HCT116 (cell line): ENCODE results near the gene HSDL2.

ENCODE experiments used
- CBX3 ChIP-seq: IDR thresholded peaks from 2 replicates; pipeline ENCODE4 v1.6.1; 2012; ENCODE audit warnings: low read depth
- EGR1 ChIP-seq: IDR thresholded peaks from 2 replicates; pipeline ENCODE4 v1.6.1; 2012; ENCODE audit warnings: low read depth
- EZH2 ChIP-seq: fragments of 200-600 bp; sonication (generic); IDR thresholded peaks from 2 replicates; pipeline ENCODE4 v1.6.1; 2017; ENCODE audit warnings: antibody characterized with exemption, mixed run types
- EZH2phosphoT487 ChIP-seq: fragments of 200-600 bp; IDR thresholded peaks from 2 replicates; pipeline ENCODE4 v1.6.1; 2018; ENCODE audit warnings: antibody characterized with exemption, borderline replicate concordance
- POLR2A ChIP-seq: IDR thresholded peaks from 2 replicates; pipeline ENCODE4 v1.7.0; 2011; ENCODE audit warnings: borderline replicate concordance; ENCODE audit not compliant: insufficient read depth, insufficient read length; ENCODE audit errors: extremely low read depth
- SIN3A ChIP-seq: IDR thresholded peaks from 2 replicates; pipeline ENCODE4 v1.6.1; 2012; ENCODE audit warnings: low read depth
- SP1 ChIP-seq: IDR thresholded peaks from 2 replicates; pipeline ENCODE4 v1.6.1; 2012; ENCODE audit warnings: low read depth
- SRF ChIP-seq: IDR thresholded peaks from 2 replicates; pipeline ENCODE4 v1.6.1; 2012; ENCODE audit warnings: low read depth
- TCF7L2 ChIP-seq: IDR thresholded peaks from 2 replicates; pipeline ENCODE4 v1.7.0; 2011; ENCODE audit warnings: borderline replicate concordance, inconsistent platforms; ENCODE audit not compliant: insufficient read depth, insufficient read length; ENCODE audit errors: extremely low read depth
- YY1 ChIP-seq: IDR thresholded peaks from 2 replicates; pipeline ENCODE4 v1.6.1; 2011; ENCODE audit warnings: low read length, low read depth, moderate library complexity, mild to moderate bottlenecking; ENCODE audit not compliant: insufficient replicate concordance; ENCODE audit errors: extremely low read depth
- TF ChIP-seq, protein P1 (sequence below), 3 experiments: fragments of 200-600 bp in 1 of 3; sonication (generic) in 1 of 3; IDR thresholded peaks in 2 of 3; conservative IDR thresholded peaks in 1 of 3; 2 replicates each; pipeline ENCODE4 v1.5.1; 2012 to 2017; ENCODE audit warnings: low read depth in 2 of 3, low read length in 2 of 3, antibody characterized with exemption in 1 of 3, borderline replicate concordance in 1 of 3, control low read depth in 1 of 3, mild to moderate bottlenecking in 1 of 3, mixed read lengths in 1 of 3, mixed run types in 1 of 3, moderate library complexity in 1 of 3; ENCODE audit not compliant: insufficient read depth in 1 of 3
- TF ChIP-seq, protein P2 (sequence below): IDR thresholded peaks from 2 replicates; pipeline ENCODE4 v1.6.1; 2012
- TF ChIP-seq, protein P3 (sequence below): IDR thresholded peaks from 2 replicates; pipeline ENCODE4 v1.6.1; 2012
- TF ChIP-seq, protein P4 (sequence below): IDR thresholded peaks from 2 replicates; pipeline ENCODE4 v1.6.1; 2012; ENCODE audit warnings: low read depth

DNA sequence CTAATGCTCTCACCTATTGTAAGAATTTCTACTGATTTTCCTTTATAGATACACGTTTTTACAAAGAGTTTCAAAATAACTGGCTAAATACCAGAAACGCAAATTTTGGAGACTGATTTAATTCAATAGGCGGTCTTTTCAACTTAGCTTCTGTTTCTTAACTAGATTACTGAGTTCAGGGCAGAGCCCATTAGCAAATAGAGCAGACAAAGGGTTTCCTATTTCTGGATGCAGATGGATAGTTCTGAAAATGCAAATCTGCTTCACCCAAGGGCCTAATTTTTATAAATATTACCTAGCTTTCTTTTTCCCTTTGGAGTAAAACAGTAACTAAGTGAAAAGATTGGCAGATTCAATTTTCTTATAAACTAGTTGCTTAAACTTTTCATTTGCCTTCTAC is 93.1 kb downstream of the HSDL2 start:
- TF ChIP-seq POLR2A (no peak), SP1 (no peak), YY1 (no peak), EZH2phosphoT487 (no peak), SRF (no peak), CBX3 (no peak), TCF7L2 (no peak), EZH2 (no peak), SIN3A (no peak), EGR1 (no peak)
- TF ChIP-seq, protein P1, sequence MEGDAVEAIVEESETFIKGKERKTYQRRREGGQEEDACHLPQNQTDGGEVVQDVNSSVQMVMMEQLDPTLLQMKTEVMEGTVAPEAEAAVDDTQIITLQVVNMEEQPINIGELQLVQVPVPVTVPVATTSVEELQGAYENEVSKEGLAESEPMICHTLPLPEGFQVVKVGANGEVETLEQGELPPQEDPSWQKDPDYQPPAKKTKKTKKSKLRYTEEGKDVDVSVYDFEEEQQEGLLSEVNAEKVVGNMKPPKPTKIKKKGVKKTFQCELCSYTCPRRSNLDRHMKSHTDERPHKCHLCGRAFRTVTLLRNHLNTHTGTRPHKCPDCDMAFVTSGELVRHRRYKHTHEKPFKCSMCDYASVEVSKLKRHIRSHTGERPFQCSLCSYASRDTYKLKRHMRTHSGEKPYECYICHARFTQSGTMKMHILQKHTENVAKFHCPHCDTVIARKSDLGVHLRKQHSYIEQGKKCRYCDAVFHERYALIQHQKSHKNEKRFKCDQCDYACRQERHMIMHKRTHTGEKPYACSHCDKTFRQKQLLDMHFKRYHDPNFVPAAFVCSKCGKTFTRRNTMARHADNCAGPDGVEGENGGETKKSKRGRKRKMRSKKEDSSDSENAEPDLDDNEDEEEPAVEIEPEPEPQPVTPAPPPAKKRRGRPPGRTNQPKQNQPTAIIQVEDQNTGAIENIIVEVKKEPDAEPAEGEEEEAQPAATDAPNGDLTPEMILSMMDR (IDR thresholded peaks at IDR 0.05 in 2 of 3, conservative IDR thresholded peaks at IDR 0.05 in 1 of 3; ENCODE audit: borderline replicate concordance in 1 of 3, insufficient read depth in 1 of 3, low read depth in 2 of 3, low read length in 2 of 3), result no peak
- TF ChIP-seq, protein P2, sequence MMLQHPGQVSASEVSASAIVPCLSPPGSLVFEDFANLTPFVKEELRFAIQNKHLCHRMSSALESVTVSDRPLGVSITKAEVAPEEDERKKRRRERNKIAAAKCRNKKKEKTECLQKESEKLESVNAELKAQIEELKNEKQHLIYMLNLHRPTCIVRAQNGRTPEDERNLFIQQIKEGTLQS, result no peak
- TF ChIP-seq, protein P3, sequence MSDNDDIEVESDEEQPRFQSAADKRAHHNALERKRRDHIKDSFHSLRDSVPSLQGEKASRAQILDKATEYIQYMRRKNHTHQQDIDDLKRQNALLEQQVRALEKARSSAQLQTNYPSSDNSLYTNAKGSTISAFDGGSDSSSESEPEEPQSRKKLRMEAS, result no peak
- TF ChIP-seq, protein P4, sequence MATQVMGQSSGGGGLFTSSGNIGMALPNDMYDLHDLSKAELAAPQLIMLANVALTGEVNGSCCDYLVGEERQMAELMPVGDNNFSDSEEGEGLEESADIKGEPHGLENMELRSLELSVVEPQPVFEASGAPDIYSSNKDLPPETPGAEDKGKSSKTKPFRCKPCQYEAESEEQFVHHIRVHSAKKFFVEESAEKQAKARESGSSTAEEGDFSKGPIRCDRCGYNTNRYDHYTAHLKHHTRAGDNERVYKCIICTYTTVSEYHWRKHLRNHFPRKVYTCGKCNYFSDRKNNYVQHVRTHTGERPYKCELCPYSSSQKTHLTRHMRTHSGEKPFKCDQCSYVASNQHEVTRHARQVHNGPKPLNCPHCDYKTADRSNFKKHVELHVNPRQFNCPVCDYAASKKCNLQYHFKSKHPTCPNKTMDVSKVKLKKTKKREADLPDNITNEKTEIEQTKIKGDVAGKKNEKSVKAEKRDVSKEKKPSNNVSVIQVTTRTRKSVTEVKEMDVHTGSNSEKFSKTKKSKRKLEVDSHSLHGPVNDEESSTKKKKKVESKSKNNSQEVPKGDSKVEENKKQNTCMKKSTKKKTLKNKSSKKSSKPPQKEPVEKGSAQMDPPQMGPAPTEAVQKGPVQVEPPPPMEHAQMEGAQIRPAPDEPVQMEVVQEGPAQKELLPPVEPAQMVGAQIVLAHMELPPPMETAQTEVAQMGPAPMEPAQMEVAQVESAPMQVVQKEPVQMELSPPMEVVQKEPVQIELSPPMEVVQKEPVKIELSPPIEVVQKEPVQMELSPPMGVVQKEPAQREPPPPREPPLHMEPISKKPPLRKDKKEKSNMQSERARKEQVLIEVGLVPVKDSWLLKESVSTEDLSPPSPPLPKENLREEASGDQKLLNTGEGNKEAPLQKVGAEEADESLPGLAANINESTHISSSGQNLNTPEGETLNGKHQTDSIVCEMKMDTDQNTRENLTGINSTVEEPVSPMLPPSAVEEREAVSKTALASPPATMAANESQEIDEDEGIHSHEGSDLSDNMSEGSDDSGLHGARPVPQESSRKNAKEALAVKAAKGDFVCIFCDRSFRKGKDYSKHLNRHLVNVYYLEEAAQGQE, result no peak
